ENCODE measurements around the gene KLHL4. TPM values are rescaled to one million over a fixed set of nuclear protein-coding genes. Genes with fewer than 3 reads are reported as not detected.

Gene KLHL4
- total and polyA plus RNA-seq, 2 of the 13 experiments (the other 11 are each of a cell fraction or from before 2014, with no cell fraction given) = 0.15 TPM; not detected in 1

DNA sequence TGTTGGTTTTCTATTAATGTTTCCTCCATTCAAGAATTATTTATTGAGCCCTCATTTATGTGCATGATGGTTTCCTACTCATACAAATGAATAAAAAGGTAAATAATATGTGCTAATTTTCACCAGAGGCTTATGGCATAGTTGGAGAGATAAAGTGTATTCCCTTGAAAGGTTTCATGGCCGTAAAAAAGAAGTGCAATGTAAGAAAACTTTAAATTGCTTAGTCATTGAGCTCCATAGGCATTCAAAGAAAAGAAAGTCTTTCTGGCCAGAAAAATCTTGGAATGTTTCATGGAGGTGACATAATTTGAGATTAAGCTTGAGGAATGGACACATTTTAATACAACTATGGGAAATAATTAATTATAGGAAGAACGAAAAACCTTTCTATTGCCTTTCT is 8.7 kb downstream of the KLHL4 start:
- CTCF ChIA-PET (ENCODE audit: low intra/inter-chr PET ratio, low total read pairs) = no interaction called here
- DNase-seq (ENCODE audit: low spot score) = no peak
- Histone ChIP-seq H3K9me3 (ENCODE audit: low read length) (no peaks in the 10 kb centered on the region), H3K4me1 (ENCODE audit: insufficient read depth, low read length) (no peaks in the 10 kb centered on the region), H4K20me1 (ENCODE audit: insufficient read depth, low read length) (no peaks in the 10 kb centered on the region), H2AFZ (ENCODE audit: low read length) (no peak overlapping the region), H3K27ac (ENCODE audit: extremely low read length, insufficient read depth, low read length) (no peak overlapping the region), H3K9ac (ENCODE audit: insufficient read depth, low read depth, low read length) (no peak overlapping the region), H3K27me3 (ENCODE audit: control insufficient read depth in 1 of 2, insufficient read depth in 2 of 2, low read length in 2 of 2) (no peaks in the 10 kb centered on the region), H3K36me3 (replicated peaks in 1 of 2; ENCODE audit: control insufficient read depth in 1 of 2, insufficient read depth in 2 of 2, low read length in 2 of 2) (no peaks in the 10 kb centered on the region), H3K4me2 (ENCODE audit: low read depth, low read length) (no peak overlapping the region), H3K4me3 (replicated peaks in 1 of 3; ENCODE audit: insufficient read depth in 1 of 3, low read depth in 2 of 3, low read length in 3 of 3) (no peak overlapping the region), H3K79me2 (ENCODE audit: insufficient read depth, low read length) (no peaks in the 10 kb centered on the region)
- POLR2A ChIA-PET = no interaction called here
- in situ Hi-C loops (cut with HindIII; ENCODE audit: extremely low pct_ligation_motif_present, low pct_unique_long_range_greater_than_20kb) = no loop called here
- no peak for ATAC-seq
- intact Hi-C loops (cut with micrococcal nuclease; ENCODE audit: unreplicated experiment) = no loop called here
- TF ChIP-seq ZFX (CRISPR knock-in tag; IDR thresholded peaks at IDR 0.05; ENCODE audit: low read depth) (no peak), NFE2L2 (IDR thresholded peaks at IDR 0.05; ENCODE audit: low read length) (no peak), TSC22D2 (CRISPR knock-in tag; IDR thresholded peaks at IDR 0.05; ENCODE audit: borderline replicate concordance) (no peak), ZNF670 (CRISPR knock-in tag; IDR thresholded peaks at IDR 0.05; ENCODE audit: borderline replicate concordance) (no peak), ZNF850 (CRISPR knock-in tag; conservative IDR thresholded peaks at IDR 0.05) (no peak)
- no peak for FAIRE-seq
- BruUV-seq (replicated peaks) = no TSS peak
- 10% methylated on average over 2 of the region's 2 CpGs for WGBS (ENCODE audit: low lambda C conversion rate)

DNA sequence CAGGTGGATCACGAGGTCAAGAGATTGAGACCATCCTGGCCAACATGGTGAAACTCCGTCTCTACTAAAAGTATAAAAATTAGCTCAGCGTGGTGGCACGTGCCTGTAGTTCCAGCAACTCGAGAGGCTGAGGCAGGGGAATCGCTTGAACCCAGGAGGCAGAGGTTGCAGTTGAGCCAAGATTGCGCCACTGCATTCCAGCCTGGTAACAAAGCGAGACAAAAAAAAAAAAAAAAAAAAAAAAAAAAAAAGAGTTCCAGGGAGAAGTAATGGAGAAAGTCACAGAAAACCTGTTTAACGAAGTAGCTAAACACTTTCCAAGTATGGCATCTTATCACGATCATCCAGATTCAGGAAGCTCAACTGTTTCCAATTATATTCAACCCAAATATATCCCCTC is 10.9 kb downstream of the KLHL4 start:
- no peaks in the 10 kb centered on the region for H4K20me1 ChIP-seq (ENCODE audit: insufficient read depth, low read length)
- no TSS peak for BruUV-seq (replicated peaks)
- ATAC-seq (no peak), FAIRE-seq (no peak), DNase-seq (ENCODE audit: low spot score) (no peak)
- no peak overlapping the region for H3K4me3 ChIP-seq (replicated peaks in 1 of 3; ENCODE audit: insufficient read depth in 1 of 3, low read depth in 2 of 3, low read length in 3 of 3)
- H3K9ac ChIP-seq (ENCODE audit: insufficient read depth, low read depth, low read length) = no peak overlapping the region
- no peak overlapping the region for H3K27ac ChIP-seq (ENCODE audit: extremely low read length, insufficient read depth, low read length)
- ChIA-PET CTCF (ENCODE audit: low intra/inter-chr PET ratio, low total read pairs) (no interaction called here), POLR2A (no interaction called here)
- intact Hi-C loops (cut with micrococcal nuclease; ENCODE audit: unreplicated experiment) (no loop called here), in situ Hi-C loops (cut with HindIII; ENCODE audit: extremely low pct_ligation_motif_present, low pct_unique_long_range_greater_than_20kb) (no loop called here)
- no peaks in the 10 kb centered on the region for H3K9me3 ChIP-seq (ENCODE audit: low read length)
- H2AFZ ChIP-seq (ENCODE audit: low read length) = no peak overlapping the region
- no peaks in the 10 kb centered on the region for H3K27me3 ChIP-seq (ENCODE audit: control insufficient read depth in 1 of 2, insufficient read depth in 2 of 2, low read length in 2 of 2)
- WGBS (ENCODE audit: low lambda C conversion rate) = 19% methylated on average over 10 of the region's 10 CpGs
- no peaks in the 10 kb centered on the region for H3K36me3 ChIP-seq (replicated peaks in 1 of 2; ENCODE audit: control insufficient read depth in 1 of 2, insufficient read depth in 2 of 2, low read length in 2 of 2)
- no peak overlapping the region for H3K4me2 ChIP-seq (ENCODE audit: low read depth, low read length)
- no peaks in the 10 kb centered on the region for H3K79me2 ChIP-seq (ENCODE audit: insufficient read depth, low read length)
- no peaks in the 10 kb centered on the region for H3K4me1 ChIP-seq (ENCODE audit: insufficient read depth, low read length)
- TF ChIP-seq CREB1 (IDR thresholded peaks at IDR 0.05) (no peak), CREB1 (CRISPR knock-in tag; IDR thresholded peaks at IDR 0.05) (no peak), ZXDC (CRISPR knock-in tag; IDR thresholded peaks at IDR 0.05) (no peak), IRX3 (CRISPR knock-in tag; IDR thresholded peaks at IDR 0.05; ENCODE audit: borderline replicate concordance, low read depth) (no peak), ZNF367 (CRISPR knock-in tag; IDR thresholded peaks at IDR 0.05; ENCODE audit: borderline replicate concordance) (no peak), E2F2 (CRISPR knock-in tag; IDR thresholded peaks at IDR 0.05; ENCODE audit: borderline replicate concordance) (no peak), CBX5 (CRISPR knock-in tag; IDR thresholded peaks at IDR 0.05; ENCODE audit: borderline replicate concordance) (no peak)
- TF ChIP-seq, protein P1, sequence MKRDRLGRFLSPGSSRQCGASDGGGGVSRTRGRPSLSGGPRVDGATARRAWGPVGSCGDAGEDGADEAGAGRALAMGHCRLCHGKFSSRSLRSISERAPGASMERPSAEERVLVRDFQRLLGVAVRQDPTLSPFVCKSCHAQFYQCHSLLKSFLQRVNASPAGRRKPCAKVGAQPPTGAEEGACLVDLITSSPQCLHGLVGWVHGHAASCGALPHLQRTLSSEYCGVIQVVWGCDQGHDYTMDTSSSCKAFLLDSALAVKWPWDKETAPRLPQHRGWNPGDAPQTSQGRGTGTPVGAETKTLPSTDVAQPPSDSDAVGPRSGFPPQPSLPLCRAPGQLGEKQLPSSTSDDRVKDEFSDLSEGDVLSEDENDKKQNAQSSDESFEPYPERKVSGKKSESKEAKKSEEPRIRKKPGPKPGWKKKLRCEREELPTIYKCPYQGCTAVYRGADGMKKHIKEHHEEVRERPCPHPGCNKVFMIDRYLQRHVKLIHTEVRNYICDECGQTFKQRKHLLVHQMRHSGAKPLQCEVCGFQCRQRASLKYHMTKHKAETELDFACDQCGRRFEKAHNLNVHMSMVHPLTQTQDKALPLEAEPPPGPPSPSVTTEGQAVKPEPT (CRISPR knock-in tag; IDR thresholded peaks at IDR 0.05; ENCODE audit: low read depth) = no peak
